HG03520 (cell line): ENCODE results near the gene KIAA0825.
"Not testable (repeated sequence)": the region's sequence is repeated elsewhere in the genome, so short reads cannot be mapped to it uniquely, and the experiment has no call there.

Experiments
- ATAC-seq: cut with Tn5 transposase; IDR thresholded peaks from one replicate; pipeline ENCODE4 v1.9.1; 2021; ENCODE audit warnings: mild to moderate bottlenecking, moderate library complexity; ENCODE audit not compliant: unreplicated experiment

Gene KIAA0825

GRCh38 chr5:94192658-94193391 lies 425.6 kb downstream of the KIAA0825 start:
- ATAC-seq: no peak

- ATAC-seq: no peak
Measured at GRCh38 chr5:94191604-94192003, 426.8 kb downstream of the KIAA0825 start.

- ATAC-seq: no peak
Measured at GRCh38 chr5:94188725-94189124, 429.7 kb downstream of the KIAA0825 start.

GRCh38 chr5:94184870-94185269 lies 433.5 kb downstream of the KIAA0825 start:
- ATAC-seq: no peak

- peak; percentile 60 for ATAC-seq
Measured at GRCh38 chr5:94181895-94182294, 436.5 kb downstream of the KIAA0825 start.

- ATAC-seq: no peak
Measured at GRCh38 chr5:94180761-94181160, 437.6 kb downstream of the KIAA0825 start.

GRCh38 chr5:94175912-94176311 lies 442.5 kb downstream of the KIAA0825 start:
- ATAC-seq: no peak

GRCh38 chr5:94174748-94175411 lies 443.5 kb downstream of the KIAA0825 start:
- ATAC-seq: no peak

GRCh38 chr5:94173100-94173499 lies 445.3 kb downstream of the KIAA0825 start:
- ATAC-seq: no peak

- ATAC-seq: not testable (repeated sequence)
Measured at GRCh38 chr5:94171070-94171469, 447.3 kb downstream of the KIAA0825 start.

- ATAC-seq: peak; percentile 92
Measured at GRCh38 chr5:94170158-94170557, 448.2 kb downstream of the KIAA0825 start.

- no peak for ATAC-seq
Measured at GRCh38 chr5:94168151-94168550, 450.3 kb downstream of the KIAA0825 start.

GRCh38 chr5:94161801-94162200 lies 456.6 kb downstream of the KIAA0825 start:
- no peak for ATAC-seq

GRCh38 chr5:94159144-94159543 lies 459.3 kb downstream of the KIAA0825 start:
- no peak for ATAC-seq

- ATAC-seq: no peak
Measured at GRCh38 chr5:94157704-94158539, 460.5 kb downstream of the KIAA0825 start.

GRCh38 chr5:94154672-94155071 lies 463.7 kb downstream of the KIAA0825 start:
- ATAC-seq: no peak

- no peak for ATAC-seq
Measured at GRCh38 chr5:94153736-94154450, 464.5 kb downstream of the KIAA0825 start.

- not testable (repeated sequence) for ATAC-seq
Measured at GRCh38 chr5:94143621-94144020, 474.8 kb downstream of the KIAA0825 start.

GRCh38 chr5:94140300-94140699 lies 478.1 kb downstream of the KIAA0825 start:
- ATAC-seq: no peak

GRCh38 chr5:94130077-94130476 lies 488.3 kb downstream of the KIAA0825 start:
- no peak for ATAC-seq

GRCh38 chr5:94125107-94125506 lies 493.3 kb downstream of the KIAA0825 start:
- ATAC-seq: no peak
